ENCODE data around the gene SCN5A.

GRCh38 chr3:38542401-38543298 lies 106.8 kb downstream of the SCN5A start:
- TF ChIP-seq CTCF (IDR thresholded peaks at IDR 0.05; ENCODE audit: low read depth, low read length) = no peak
- no peak for TF ChIP-seq POLR2A (IDR thresholded peaks at IDR 0.05; ENCODE audit: extremely low read depth, insufficient read length)
- TF ChIP-seq MAX (IDR thresholded peaks at IDR 0.05; ENCODE audit: low read depth, low read length) = no peak
- no peak for TF ChIP-seq MYC (IDR thresholded peaks at IDR 0.05; ENCODE audit: low read depth, low read length)
